Stimulated activated naive CD8-positive, alpha-beta T cell treated with anti-CD3 and anti-CD28 coated beads, Interleukin-15, Interleukin-2, amounts not matched to agents 100 ng/mL and 50 ng/mL, for 24 hours (primary cell): ENCODE measurements around the gene KLHL35.

ENCODE experiments used
- H3K27ac Mint-ChIP-seq: one replicate; pipeline ENCODE4 v1.8.0; 2021; ENCODE audit warnings: mild to moderate bottlenecking, mixed read lengths
- H3K27me3 Mint-ChIP-seq: one replicate; pipeline ENCODE4 v1.8.0; 2021; ENCODE audit warnings: mixed read lengths
- H3K36me3 Mint-ChIP-seq: one replicate; pipeline ENCODE4 v1.8.0; 2021; ENCODE audit warnings: low read depth, mixed read lengths
- H3K4me1 Mint-ChIP-seq: one replicate; pipeline ENCODE4 v1.8.0; 2021; ENCODE audit warnings: low read depth, mixed read lengths
- H3K4me3 Mint-ChIP-seq: one replicate; pipeline ENCODE4 v1.8.0; 2021; ENCODE audit warnings: mild to moderate bottlenecking, mixed read lengths
- H3K9me3 Mint-ChIP-seq: one replicate; pipeline ENCODE4 v1.8.0; 2021; ENCODE audit warnings: mixed read lengths

The KLHL35 gene

DNA sequence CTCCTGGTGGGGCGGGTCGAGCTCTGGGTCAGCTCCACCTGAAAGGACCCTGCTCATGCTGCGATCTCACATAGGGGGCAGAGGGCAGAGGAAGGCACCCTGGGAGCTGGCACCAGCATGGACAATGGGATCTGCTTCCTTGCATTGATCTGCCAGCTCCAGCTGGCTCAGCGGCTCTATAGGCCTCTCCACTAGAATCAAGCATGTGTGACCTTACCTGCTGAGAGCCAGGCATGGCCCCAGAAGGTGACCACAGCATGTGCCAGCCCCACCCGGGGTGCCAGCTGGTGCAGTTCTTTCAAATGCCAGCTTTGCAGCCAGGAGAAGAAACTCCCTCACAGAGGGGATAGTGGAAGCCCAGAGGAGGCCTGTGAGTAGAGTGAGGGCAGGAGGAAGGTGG, 22.0 kb upstream of the KLHL35 start:
- Mint-ChIP-seq H3K4me1 (no peaks in the 10 kb centered on the region), H3K9me3 (no peaks in the 10 kb centered on the region), H3K27me3 (no peaks in the 10 kb centered on the region), H3K27ac (no peak overlapping the region), H3K36me3 (no peaks in the 10 kb centered on the region), H3K4me3 (no peak overlapping the region)

DNA sequence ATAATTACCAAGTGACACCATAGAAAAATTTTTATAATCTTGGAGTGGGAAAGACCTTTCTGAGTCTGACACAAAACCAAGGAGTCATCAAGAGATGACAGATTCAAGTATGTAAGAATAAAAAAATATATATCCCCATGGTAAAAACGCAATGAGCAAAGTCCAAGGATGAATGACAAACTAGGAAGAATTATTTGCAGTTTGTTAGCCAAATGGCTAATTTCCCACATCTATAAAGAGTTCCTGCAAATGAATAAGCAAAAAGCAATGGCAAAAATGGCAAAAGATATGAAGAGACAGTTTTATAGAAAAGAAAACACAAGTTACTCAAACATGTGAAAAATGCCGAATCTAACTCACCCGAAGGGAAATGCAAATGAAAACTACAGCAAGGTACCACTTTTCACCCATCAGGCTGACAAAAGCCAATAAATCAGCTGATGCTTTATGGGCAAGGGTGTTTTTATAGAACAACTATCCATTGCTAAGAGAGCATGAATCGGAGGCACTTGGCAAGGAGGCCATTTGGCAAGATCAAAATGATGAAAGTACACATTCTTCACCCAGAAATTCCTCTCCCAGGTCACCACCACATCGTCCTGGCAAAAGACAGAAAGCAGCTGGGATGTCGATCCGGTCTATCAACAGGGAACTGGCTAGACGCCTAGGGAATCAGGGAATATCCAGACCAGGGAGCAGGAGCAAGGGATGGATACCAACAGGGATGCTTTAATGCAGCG, 21.1 kb upstream of the KLHL35 start:
- Mint-ChIP-seq H3K27ac (no peak overlapping the region), H3K9me3 (no peaks in the 10 kb centered on the region), H3K4me1 (no peaks in the 10 kb centered on the region), H3K36me3 (no peaks in the 10 kb centered on the region), H3K4me3 (no peak overlapping the region), H3K27me3 (no peaks in the 10 kb centered on the region)

DNA sequence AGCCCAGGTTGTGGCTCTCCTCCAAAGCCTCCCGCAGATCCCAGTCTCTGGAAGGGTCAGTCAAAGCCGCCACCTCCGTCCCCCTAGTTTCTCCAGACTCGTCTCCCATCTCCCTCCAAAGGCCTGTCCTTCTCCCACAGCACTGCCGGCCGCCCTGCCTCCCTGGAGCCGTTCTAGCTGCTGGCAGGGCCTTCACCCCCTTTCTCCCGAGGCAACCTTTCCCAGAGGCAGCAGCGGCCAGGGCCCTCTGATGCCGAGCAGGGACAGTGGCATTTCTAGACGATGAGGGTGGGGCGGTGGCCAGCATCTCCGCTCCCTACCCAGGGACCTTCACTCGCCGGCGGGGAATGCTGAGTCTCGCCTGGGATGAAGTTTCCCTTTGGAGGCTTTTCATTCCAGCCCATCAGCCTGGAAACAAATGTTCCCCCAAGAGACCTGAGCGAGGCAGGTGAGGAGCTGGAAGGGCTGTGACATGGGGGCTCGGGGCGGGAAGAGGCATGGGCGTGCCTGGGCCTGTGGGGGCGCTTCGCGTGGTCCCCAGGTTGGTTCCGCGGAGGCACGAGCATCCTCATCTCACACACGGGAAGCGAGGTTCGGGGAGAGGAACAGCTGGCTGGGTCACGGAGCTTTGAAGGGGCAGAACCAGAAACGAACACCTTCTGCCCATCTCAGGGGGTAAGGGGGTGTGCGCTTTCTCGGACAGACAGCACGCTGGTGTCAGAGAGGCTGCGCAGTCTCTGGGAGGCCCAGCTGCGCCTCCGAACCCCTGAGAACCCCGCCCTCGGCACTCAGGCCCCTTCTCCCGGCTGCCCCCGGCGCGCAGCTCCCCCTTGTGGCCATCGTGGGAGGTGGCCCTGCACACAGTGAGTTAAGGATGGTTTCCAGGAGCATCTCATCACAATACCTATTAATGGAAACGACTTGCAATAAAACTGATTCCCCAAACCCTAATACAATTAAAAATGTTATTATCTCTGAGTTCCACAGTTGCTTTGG, 18.1 kb upstream of the KLHL35 start:
- no peaks in the 10 kb centered on the region for H3K9me3 Mint-ChIP-seq
- no peaks in the 10 kb centered on the region for H3K4me1 Mint-ChIP-seq
- no peaks in the 10 kb centered on the region for H3K27me3 Mint-ChIP-seq
- no peaks in the 10 kb centered on the region for H3K36me3 Mint-ChIP-seq
- H3K4me3 Mint-ChIP-seq: no peak overlapping the region
- no peak overlapping the region for H3K27ac Mint-ChIP-seq

DNA sequence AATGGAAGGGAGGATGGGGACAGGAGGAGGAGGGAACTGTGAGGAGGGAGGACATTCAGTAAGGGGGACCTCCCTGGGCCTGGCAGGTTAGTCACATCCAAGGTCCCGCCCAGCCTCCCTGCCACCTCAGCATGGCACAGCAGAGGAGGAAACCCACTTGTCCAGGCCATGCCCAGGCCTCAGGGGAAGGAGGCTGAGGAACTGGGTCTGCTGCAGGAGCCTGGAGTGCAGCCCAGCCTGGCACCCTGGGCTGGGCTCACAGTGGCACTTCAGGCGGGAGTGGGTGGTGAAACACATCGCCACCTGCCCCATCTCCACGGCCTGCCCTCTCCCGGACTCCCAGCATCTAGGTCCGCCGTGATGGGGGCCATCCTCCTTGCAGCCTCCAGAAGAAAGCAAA, 17.2 kb upstream of the KLHL35 start:
- Mint-ChIP-seq H3K4me3 (no peak overlapping the region), H3K27me3 (no peaks in the 10 kb centered on the region), H3K9me3 (no peaks in the 10 kb centered on the region), H3K36me3 (no peaks in the 10 kb centered on the region), H3K4me1 (no peaks in the 10 kb centered on the region), H3K27ac (no peak overlapping the region)

DNA sequence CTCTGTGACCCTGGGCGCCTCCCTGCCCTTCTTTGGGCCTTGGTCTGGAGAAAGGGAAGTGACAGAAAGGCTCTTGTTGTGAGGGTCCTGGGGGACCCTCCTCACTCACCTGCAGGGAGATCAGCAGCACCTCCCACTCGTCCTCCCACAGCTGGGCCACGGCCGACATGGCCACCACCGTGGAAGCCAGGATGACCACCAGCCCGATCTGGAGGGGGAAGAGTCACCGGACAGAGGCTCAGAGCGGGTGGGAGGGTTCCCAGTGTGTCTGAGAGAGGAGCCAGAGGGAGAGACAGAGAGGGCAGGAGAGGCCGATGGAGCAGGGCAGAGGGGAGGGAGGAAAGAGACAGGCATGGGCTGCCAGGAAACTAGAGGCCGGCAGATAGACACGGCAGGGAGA, 16.8 kb upstream of the KLHL35 start:
- H3K4me3 Mint-ChIP-seq: no peak overlapping the region
- no peaks in the 10 kb centered on the region for H3K27me3 Mint-ChIP-seq
- H3K36me3 Mint-ChIP-seq: no peaks in the 10 kb centered on the region
- no peaks in the 10 kb centered on the region for H3K9me3 Mint-ChIP-seq
- H3K27ac Mint-ChIP-seq: no peak overlapping the region
- H3K4me1 Mint-ChIP-seq: no peaks in the 10 kb centered on the region

DNA sequence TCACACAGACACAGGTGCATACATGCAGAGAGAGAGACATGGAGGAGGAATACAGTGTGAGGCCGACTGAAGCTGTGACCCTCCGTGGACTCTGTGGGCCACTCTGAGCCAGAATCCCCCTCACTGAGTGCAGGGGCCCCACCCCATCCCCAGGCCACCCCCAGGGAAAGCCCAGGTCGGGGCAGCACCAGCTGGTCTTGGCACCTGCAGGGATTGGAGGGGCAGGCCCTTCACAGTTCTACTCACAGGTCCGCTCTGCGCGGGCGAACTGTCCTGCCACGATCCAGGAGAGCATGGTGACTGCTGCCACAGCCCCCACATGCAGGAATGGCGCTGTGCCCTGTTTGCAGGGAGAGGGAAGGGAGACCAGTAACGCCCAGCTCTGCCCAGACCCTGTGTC, 16.3 kb upstream of the KLHL35 start:
- H3K27ac Mint-ChIP-seq: no peak overlapping the region
- H3K4me3 Mint-ChIP-seq: no peak overlapping the region
- no peaks in the 10 kb centered on the region for H3K36me3 Mint-ChIP-seq
- no peaks in the 10 kb centered on the region for H3K27me3 Mint-ChIP-seq
- no peaks in the 10 kb centered on the region for H3K9me3 Mint-ChIP-seq
- no peaks in the 10 kb centered on the region for H3K4me1 Mint-ChIP-seq

DNA sequence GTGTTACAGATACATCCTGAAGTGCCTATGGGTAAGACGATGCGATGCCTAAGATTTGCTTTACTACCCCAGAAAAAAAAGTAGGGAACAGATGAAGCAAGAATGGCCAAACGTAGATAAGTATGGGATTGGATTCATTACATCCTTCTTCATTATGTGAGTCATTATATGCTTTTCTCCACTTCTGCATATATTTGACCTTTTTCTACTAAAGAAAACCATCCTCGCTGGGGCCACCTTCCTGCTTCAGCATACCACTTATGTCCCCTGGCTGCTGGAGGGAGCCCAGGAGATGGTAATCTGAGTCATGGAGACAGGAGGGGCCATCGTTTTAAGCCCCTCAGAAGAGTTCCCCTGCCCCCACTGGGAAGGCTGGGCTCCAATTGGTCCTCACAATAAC, 14.4 kb upstream of the KLHL35 start:
- Mint-ChIP-seq H3K4me3 (no peak overlapping the region), H3K36me3 (no peaks in the 10 kb centered on the region), H3K27ac (no peak overlapping the region), H3K9me3 (no peaks in the 10 kb centered on the region), H3K27me3 (no peaks in the 10 kb centered on the region), H3K4me1 (no peaks in the 10 kb centered on the region)

DNA sequence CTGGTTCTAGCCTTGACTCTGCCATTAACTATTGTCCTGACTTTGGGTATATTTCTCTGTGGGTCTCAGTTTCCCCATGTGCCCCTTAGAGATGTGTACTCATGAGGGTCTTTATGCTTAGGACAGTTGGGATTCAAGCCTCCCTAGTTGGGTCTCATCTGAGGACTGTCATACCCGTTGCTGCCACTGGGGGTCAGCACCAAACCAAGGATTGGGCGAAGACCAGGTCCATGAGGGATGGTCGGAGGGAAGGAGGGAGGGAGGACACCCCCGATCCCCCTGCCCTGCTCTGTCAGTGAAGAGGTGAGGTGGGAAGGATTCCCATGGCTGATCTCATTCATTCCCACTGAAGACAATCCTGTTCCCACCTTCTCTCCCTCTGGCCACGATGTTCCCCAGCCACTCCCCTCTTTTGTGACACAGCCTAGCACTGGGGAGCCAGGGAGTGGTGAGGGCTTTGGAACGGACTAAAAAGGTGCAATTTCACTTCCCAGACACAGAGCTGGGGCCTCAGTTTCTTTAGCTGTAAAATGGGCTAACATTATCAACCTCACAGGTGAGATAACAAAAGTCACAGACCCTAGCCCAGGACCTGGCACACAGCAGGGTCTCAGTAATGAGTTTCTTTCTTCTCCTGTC, 12.4 kb upstream of the KLHL35 start:
- Mint-ChIP-seq H3K4me3 (no peak overlapping the region), H3K27ac (no peak overlapping the region), H3K36me3 (no peaks in the 10 kb centered on the region), H3K27me3 (no peaks in the 10 kb centered on the region), H3K4me1 (no peaks in the 10 kb centered on the region), H3K9me3 (no peaks in the 10 kb centered on the region)

DNA sequence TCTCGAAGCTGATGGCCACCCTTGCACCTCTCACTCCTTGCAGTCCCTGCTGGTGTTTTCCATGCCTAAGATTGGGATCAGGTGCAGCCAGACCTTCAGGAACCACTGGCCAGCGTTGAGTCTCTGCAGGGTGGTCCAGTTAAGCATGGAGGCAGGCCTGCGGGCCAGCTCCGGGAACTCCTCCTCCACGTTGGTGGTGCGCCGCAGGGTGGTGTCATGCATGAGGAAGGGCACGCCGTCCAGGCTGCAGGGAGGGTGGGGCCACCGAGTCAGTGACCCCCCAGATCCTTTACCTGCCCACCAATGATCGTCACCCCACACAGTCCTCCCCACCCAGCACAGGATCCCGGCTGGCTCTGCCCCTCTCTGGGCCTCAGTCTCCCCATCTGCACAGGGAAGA, 10.0 kb upstream of the KLHL35 start:
- H3K4me1 Mint-ChIP-seq: no peaks in the 10 kb centered on the region
- no peak overlapping the region for H3K27ac Mint-ChIP-seq
- H3K4me3 Mint-ChIP-seq: no peak overlapping the region
- no peaks in the 10 kb centered on the region for H3K27me3 Mint-ChIP-seq
- no peaks in the 10 kb centered on the region for H3K9me3 Mint-ChIP-seq
- no peaks in the 10 kb centered on the region for H3K36me3 Mint-ChIP-seq

DNA sequence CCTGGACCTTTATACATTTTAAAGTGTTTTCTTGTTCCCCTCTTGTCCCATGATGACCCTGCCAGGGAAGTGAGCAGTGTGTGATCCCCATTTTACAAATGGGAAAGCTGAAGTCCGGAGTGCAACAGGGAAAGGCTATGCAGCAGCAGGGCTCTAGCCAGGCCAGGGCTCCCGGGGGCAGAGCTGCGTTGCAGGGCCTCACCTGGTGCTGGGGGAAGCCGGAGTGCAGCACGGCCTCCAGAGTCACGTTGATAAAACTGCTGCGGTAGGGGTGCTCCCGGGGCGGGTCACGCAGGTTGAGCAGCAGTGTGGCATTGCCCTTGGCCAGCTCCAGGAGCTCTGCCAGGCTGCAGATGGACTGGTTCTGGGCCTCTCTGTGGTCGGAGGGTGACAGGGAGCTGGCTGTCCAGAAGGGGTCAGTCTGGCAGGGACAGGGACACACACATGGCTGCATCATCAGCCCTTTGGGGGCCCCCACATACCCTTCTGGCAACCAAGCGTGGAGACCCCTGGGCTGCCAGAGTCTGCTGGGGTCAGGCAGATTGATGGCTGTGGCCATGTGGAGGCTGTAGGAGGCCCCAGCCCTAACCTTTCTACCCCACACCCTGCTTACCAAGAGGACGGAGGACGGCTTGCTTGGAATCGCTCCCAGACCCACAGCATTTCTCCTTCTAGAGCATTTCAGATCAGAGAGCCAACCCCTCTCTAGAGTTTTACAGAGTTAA, 9.3 kb upstream of the KLHL35 start:
- no peak overlapping the region for H3K4me3 Mint-ChIP-seq
- no peaks in the 10 kb centered on the region for H3K27me3 Mint-ChIP-seq
- H3K4me1 Mint-ChIP-seq: no peaks in the 10 kb centered on the region
- H3K27ac Mint-ChIP-seq: no peak overlapping the region
- no peaks in the 10 kb centered on the region for H3K9me3 Mint-ChIP-seq
- H3K36me3 Mint-ChIP-seq: no peaks in the 10 kb centered on the region

DNA sequence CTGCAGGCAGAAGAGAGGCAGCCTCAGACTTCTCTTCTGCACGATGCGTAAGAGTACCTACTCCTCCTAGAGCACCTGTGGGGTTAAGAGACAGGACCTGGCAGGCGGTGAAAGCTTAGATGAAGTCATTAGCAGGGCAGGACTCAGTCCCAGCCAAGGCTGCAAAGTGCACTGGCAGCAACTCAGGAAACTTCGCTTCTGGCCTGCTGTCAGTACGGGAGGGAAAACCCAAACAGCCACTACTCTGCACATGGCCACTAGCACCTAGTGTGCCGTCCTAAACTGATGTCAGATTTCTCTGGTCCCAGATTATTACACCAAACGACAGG, 8.8 kb upstream of the KLHL35 start:
- Mint-ChIP-seq H3K4me3 (no peak overlapping the region), H3K36me3 (no peaks in the 10 kb centered on the region), H3K27me3 (no peaks in the 10 kb centered on the region), H3K9me3 (no peaks in the 10 kb centered on the region), H3K27ac (no peak overlapping the region), H3K4me1 (no peaks in the 10 kb centered on the region)

DNA sequence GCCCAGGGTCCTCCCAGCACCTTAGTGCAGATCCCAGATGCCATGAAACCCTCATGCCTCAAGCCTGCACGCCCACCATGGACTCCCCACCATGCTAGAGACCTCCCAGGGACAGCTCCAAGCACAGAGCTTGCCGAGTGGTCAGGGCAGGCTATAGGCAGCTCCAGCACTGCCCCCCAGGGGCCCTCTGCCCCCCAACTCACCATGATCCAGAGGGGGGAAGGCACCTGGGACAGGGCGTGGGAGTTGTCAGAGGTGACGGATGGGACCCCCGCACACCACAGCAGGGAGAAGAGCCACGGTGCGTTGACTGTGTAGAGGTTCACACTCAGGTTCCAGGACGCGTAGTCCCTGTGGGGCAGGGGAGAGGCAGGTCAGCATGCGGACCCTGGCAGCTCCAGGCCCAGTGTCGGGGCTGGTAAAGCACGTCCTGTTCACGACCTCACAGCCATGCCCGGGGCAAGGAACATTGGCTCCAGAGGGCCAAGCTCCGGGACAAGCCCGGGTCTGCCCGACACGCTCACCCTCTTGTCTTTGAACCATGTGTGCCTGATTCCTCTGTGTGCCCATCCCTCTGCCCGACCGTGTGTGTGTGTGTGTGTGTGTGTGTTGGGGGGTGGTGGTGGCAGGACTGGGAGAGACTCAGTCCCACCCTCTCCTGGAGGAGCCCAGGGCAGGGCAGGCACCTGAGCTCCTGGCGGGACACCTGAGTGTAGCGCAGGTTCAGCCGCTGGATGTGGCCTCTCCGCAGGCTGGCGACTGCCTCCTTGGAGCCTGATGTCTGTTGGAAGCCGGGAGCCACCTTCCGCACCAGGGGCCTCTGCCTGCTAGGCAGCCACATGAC, 8.2 kb upstream of the KLHL35 start:
- Mint-ChIP-seq H3K36me3 (no peaks in the 10 kb centered on the region), H3K27ac (no peak overlapping the region), H3K4me3 (no peak overlapping the region), H3K4me1 (no peaks in the 10 kb centered on the region), H3K9me3 (no peaks in the 10 kb centered on the region), H3K27me3 (no peaks in the 10 kb centered on the region)

DNA sequence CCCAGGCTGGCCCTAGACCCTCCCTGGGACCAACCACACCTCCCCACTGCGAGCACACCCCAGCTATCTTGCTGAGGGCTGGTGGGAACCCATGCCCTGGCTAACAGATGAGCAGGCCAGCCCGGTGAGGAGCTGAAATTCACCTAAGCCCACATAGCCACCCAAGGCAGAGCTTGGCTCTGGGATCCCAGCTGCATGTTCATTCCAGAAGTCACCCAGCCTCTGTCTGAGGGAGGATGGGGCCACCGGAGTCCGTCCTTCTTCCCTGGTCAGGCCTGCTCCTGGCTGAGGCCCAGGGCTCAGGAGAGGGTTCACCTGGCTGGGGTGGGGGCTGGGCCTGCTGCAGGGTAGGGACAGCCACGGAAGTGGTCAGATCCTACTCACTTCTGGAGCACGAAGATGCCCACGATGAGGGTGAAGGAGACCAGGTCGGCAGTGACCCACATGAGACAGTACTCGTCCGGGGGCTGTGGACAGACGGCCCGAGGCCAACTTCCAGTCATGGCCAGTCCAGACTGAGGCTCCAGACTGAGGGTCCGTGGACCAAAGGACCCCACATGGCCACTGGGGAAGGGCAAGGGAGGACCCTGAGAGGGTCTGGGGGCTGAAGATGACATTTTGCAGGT, 6.6 kb upstream of the KLHL35 start:
- Mint-ChIP-seq H3K4me3 (no peak overlapping the region), H3K4me1 (no peaks in the 10 kb centered on the region)

DNA sequence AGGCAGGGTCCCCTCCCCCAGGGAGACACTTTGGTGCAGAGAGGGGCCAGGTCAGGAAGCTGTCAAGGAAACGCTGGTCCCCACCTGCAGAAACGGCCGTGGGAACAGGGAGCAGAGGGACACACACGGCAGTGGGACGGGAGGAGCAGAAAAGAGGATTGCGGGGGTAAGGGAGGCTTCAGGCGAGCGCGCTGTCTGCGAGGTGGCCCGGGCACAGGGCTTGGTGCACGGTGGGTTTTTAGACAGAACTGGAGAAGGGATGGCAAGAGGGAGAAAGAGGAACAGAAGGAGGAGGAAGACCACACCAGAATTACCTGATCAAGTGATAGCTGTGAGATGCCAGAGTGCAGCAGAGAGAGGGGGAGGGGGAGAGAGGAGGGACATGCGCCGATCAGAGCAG, 6.0 kb upstream of the KLHL35 start:
- no peaks in the 10 kb centered on the region for H3K9me3 Mint-ChIP-seq
- no peak overlapping the region for H3K4me3 Mint-ChIP-seq
- no peak overlapping the region for H3K27ac Mint-ChIP-seq
- H3K27me3 Mint-ChIP-seq: no peaks in the 10 kb centered on the region
- no peaks in the 10 kb centered on the region for H3K4me1 Mint-ChIP-seq
- no peaks in the 10 kb centered on the region for H3K36me3 Mint-ChIP-seq

More for the DNA sequence above, 6.6 kb upstream of the KLHL35 start:
- Mint-ChIP-seq H3K27me3 (no peaks in the 10 kb centered on the region), H3K9me3 (no peaks in the 10 kb centered on the region), H3K36me3 (no peaks in the 10 kb centered on the region), H3K27ac (no peak overlapping the region)
